NCI-H460 (cell line): ENCODE measurements around the gene P2RY6. TPM values are rescaled to one million over a fixed set of nuclear protein-coding genes. Genes with fewer than 3 reads are reported as not detected.
A peak's percentile ranks its signal among the peaks of the same experiment; 100 is the strongest.

Experiments used
- DNase-seq: peaks from one replicate; pipeline ENCODE4 v3.0.0-alpha.2; 2016; ENCODE audit warnings: low read depth; ENCODE audit errors: extremely low read depth
- total RNA-seq: library from RNA; depleted of rRNA; stranded (reverse); fragments of >200 nt; shearing (Covaris generic); gene quantifications from 2 replicates; pipeline ENCODE4 v1.2.3, GENCODE V29; 2014

P2RY6 gene
- total RNA-seq, 1 experiment from 2014 or later, result not detected

DNA sequence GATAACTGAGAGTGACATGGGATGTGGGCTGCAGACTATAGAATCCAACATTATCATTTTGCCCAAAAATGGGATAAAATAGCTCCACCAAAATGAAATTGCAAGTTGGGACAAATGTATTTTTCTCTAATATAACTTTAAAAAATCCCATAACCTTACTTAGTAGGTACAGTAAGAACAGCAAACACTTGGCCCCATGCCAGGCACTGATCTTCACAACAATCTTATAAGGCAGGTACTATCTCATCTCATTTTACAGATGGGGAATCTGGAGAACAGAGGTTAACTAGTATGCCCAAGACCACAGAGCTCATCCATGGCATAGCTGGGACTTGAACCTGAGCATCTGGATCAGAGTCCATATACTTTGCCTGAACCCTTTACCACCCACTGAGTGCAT is 22.5 kb downstream of the P2RY6 start:
- DNase-seq, result no peak

- DNase-seq, result peak; percentile 62
Measured at GRCh38 chr11:73295241-73295995, 23.3 kb downstream of the P2RY6 start.

DNA sequence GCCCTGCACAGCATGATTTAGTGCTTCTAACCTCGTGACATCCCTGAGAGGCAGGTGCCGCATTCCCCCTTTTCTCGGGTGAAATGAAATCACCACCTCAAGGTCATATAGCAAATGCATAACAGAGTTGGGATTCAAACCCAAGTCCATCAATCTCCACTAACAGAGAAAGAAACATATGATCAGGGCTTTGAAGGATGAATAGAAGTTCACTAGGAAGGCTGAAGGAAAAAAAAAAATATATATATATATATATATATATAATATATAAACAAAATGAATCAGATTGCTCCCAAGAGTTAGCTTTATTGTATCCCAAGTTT is 23.8 kb downstream of the P2RY6 start:
- DNase-seq, result no peak

GRCh38 chr11:73296501-73297230 is 24.5 kb downstream of the P2RY6 start:
- no peak for DNase-seq

DNA sequence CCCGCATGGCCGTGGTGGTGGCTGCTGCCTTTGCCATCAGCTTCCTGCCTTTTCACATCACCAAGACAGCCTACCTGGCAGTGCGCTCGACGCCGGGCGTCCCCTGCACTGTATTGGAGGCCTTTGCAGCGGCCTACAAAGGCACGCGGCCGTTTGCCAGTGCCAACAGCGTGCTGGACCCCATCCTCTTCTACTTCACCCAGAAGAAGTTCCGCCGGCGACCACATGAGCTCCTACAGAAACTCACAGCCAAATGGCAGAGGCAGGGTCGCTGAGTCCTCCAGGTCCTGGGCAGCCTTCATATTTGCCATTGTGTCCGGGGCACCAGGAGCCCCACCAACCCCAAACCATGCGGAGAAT is 25.1 kb downstream of the P2RY6 start:
- DNase-seq, result no peak

GRCh38 chr11:73297702-73298101 is 25.6 kb downstream of the P2RY6 start:
- no peak for DNase-seq

DNA sequence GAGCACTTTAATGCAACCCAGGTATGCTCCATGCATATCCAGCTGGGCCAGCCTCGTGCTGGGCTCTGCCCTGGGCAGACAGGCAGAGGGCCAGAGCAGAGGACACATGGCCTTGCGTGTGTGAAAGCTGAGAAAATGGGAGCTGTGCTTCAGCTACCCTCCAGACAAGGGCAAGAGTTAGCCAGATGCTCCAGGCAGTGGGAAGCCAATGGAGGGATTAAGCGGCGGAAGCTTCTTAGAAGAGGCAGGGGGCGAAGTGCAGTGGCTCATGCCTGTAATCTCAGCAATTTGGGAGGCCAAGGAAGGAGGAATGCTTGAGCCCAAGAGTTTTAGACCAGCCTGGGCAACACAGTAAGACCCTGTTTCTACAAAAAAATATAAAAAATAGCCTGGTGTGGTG is 26.1 kb downstream of the P2RY6 start:
- no peak for DNase-seq

DNA sequence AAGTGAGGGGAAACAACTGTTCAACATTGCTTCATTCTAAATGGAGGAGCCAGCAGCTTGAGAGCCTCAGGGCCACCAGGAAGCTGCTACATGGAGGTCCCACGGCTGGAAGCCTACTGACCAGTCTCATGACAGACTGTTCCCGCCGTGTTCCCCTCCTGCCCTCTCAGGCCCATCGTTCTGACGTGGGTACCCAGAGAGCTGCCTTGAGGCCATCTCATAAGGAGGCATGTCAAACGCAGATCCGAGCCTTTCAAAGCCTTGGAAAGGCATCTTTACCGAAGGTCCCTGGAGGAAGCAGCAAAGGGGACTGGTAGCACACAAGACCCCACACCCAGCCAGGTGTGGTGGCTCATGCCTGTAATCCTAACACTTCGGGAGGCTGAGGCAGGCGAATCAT is 27.6 kb downstream of the P2RY6 start:
- no peak for DNase-seq

GRCh38 chr11:73306069-73306841 is 34.1 kb downstream of the P2RY6 start:
- no peak for DNase-seq

DNA sequence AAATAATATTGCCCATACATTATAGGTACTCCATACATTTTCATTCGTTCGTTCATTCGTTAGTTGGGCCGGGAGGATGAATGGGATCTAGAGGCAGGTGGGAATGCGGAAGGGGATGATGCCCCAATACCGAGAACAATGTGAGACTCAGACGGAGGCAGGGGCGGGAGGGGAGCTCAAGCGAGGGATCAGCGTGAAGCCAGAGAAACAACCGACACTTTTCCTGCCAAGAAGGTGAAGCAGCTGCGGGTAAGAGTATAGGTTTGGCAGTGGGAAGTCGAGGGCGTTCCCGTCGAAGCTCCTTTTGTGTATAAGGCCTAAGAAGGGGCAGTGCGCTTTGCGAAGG is 34.8 kb downstream of the P2RY6 start:
- no peak for DNase-seq

GRCh38 chr11:73307323-73308002 is 35.3 kb downstream of the P2RY6 start:
- DNase-seq, result peak; percentile 92

DNA sequence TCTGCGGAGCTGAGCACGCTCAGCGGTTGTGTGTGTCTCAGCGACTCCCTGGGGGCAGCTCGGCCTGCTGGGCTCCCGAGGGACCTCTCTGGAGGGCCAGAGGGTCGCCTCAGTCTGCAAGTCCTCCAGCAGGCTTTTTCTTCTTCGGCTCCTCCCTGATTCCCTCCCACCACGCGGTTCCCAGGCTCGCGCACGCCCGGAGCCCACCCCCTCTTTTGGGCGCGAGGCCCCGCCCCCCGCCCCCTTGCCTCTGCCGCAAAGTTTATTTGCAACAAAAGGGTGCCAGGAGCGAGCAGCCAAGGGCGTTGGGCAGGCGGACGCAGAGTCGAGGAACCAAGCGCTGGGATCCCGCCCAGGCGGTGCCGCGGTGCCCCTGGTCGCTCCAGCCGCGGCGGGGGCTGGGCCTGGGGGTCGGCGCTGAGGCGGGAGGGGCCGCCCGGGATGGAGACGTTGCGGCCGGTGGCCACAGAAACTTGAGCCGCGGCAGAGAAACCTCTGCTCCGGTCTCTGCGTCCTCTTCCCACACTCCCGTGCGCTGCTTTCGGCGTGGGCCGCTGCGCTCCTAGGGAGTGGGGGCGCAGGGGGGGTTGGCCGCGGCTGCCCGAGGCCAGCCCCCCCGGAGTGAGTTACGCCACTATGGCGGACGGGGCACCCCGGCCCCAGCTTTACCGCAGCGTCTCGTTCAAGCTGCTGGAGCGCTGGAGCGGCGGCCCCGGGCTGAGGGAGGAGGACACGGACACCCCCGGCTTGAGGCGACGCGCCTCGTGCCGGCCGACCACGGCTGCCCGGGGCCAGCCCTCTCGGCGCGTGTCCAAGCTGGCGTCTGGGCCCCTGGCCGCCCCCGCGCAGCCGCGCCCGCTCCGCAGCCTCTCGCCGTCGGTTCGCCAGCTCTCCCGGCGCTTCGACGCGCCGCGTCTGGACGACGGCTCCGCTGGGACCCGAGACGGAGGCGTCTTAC is 36.1 kb downstream of the P2RY6 start, which contains the start of gene ARHGEF17:
Gene ARHGEF17 (plus strand): TSS at position 274 of the 958 bp plus-strand sequence. CDS start 363 bp downstream, at position 637.
- DNase-seq, result peak; percentile 49

DNA sequence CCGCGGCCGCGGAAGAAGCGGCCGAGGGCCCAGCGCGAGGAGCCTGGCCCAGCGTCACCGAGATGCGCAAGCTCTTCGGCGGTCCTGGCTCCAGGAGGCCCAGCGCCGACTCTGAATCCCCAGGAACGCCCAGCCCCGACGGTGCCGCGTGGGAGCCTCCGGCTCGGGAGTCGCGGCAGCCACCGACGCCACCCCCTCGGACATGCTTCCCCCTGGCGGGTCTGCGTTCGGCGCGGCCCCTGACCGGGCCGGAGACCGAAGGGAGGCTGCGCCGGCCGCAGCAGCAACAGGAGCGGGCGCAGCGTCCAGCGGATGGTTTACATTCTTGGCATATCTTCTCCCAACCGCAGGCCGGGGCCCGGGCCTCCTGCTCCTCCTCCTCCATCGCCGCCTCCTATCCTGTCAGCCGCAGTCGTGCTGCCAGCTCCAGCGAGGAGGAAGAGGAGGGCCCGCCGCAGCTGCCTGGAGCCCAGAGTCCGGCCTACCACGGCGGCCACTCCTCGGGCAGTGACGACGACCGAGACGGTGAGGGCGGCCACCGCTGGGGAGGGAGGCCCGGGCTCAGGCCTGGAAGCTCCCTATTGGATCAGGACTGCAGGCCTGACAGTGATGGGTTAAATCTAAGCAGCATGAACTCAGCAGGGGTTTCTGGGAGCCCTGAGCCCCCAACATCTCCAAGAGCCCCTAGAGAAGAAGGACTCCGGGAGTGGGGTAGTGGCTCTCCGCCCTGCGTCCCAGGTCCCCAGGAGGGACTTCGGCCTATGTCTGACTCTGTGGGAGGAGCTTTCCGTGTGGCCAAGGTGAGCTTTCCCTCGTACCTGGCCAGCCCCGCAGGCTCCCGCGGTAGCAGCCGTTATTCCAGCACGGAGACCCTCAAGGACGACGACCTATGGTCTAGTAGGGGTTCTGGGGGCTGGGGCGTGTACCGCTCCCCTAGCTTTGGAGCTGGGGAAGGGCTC is 37.1 kb downstream of the P2RY6 start:
- peak; percentile 64 for DNase-seq

GRCh38 chr11:73310076-73310475 is 37.9 kb downstream of the P2RY6 start:
- DNase-seq, result no peak

- no peak for DNase-seq
Measured at GRCh38 chr11:73310661-73311393, 38.7 kb downstream of the P2RY6 start.

DNA sequence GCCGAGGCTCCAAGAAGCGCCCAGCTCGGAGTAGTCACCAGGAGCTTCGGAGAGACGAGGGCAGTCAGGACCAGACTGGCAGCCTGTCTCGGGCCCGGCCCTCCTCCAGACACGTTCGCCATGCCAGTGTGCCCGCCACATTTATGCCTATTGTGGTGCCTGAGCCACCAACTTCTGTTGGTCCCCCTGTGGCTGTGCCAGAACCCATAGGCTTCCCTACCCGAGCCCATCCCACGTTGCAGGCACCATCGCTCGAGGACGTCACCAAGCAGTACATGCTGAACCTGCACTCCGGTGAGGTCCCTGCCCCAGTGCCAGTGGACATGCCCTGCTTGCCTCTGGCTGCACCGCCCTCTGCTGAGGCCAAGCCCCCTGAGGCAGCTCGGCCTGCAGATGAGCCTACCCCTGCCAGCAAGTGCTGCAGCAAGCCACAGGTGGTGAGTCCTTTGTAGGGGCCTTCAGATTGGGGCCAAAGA is 39.3 kb downstream of the P2RY6 start:
- no peak for DNase-seq

DNA sequence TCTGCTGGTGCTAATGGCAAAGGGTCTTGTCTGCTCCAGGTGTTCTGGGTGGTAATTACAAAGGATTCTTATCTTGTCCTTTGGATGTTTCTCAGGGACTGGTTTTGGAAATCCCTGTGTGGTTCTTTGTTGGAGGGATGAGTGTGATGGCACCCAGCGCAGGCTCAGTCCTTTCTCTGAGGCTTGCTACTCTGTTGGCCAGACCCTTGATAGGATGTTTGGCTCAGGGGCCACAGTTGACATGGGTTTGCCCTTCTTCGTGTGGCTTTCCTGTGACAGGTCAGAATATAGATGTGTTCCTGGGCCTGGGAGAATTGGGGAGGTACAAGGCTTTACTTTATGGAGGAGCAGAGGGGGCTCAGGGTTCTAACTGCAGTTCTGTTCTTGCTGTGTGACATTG is 39.9 kb downstream of the P2RY6 start:
- DNase-seq, result no peak

DNA sequence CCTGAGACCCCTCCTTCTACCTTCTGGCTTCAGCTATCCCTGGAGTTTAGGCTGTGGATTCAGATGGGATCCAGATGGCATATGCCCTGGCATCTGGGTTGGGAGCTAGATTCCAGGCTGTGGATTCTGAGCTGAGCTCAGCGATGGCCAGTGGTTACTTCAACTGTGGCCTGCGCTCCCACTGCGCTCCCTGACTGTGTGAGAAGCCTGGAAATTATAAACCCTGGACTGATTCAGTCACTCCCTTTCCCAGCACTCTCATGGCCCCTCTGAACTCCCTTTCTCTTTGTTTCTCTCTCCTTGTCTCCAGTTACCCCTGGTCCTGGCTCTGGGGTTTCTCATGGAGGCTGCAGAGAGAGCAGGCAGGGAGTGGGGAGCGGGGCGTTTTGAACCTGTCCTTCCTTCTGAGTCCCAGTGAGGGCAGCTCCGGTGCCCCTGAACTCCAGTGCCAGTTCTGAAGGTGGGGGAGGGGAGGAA is 40.8 kb downstream of the P2RY6 start:
- DNase-seq, result no peak
